GM19035 (cell line): Measurements from ENCODE around the gene CHFR.
"Not testable (repeated sequence)": the region's sequence is repeated elsewhere in the genome, so short reads cannot be mapped to it uniquely, and the experiment has no call there.

ENCODE experiments used
- ATAC-seq: cut with Tn5 transposase; IDR thresholded peaks from one replicate; pipeline ENCODE4 v1.9.1; 2021; ENCODE audit not compliant: unreplicated experiment

CHFR gene

GRCh38 chr12:132887513-132888351 is at the start of gene CHFR:
CHFR (minus strand) TSS chr12:132887605; CDS start chr12:132887328, 277 bp downstream.
- peak; percentile 98 for ATAC-seq

GRCh38 chr12:132936921-132937320 is 49.5 kb upstream of the CHFR start:
- not testable (repeated sequence) for ATAC-seq

- ATAC-seq: no peak
Observed at GRCh38 chr12:132936163-132936562, 48.8 kb upstream of the CHFR start.

GRCh38 chr12:132926415-132926833 is 39.0 kb upstream of the CHFR start:
- ATAC-seq: no peak

GRCh38 chr12:132925597-132926414 is 38.4 kb upstream of the CHFR start:
- no peak for ATAC-seq

- no peak for ATAC-seq
Observed at GRCh38 chr12:132924356-132924755, 37.0 kb upstream of the CHFR start.

GRCh38 chr12:132923356-132923909 is 36.0 kb upstream of the CHFR start:
- ATAC-seq: no peak

- no peak for ATAC-seq
Observed at GRCh38 chr12:132922676-132923075, 35.3 kb upstream of the CHFR start.

- ATAC-seq: no peak
Observed at GRCh38 chr12:132921685-132922084, 34.3 kb upstream of the CHFR start.

- ATAC-seq: no peak
Observed at GRCh38 chr12:132918680-132919079, 31.3 kb upstream of the CHFR start.

- ATAC-seq: peak; percentile 17
Observed at GRCh38 chr12:132909030-132909368, 21.6 kb upstream of the CHFR start.

- peak; percentile 95 for ATAC-seq
Observed at GRCh38 chr12:132908145-132909029, 21.0 kb upstream of the CHFR start.

- ATAC-seq: not testable (repeated sequence)
Observed at GRCh38 chr12:132907789-132908144, 20.4 kb upstream of the CHFR start.

GRCh38 chr12:132907216-132907615 is 19.8 kb upstream of the CHFR start:
- no peak for ATAC-seq

- no peak for ATAC-seq
Observed at GRCh38 chr12:132904718-132905328, 17.4 kb upstream of the CHFR start.

GRCh38 chr12:132899033-132899432 is 11.6 kb upstream of the CHFR start:
- ATAC-seq: no peak

- ATAC-seq: no peak
Observed at GRCh38 chr12:132888852-132889251, 1.4 kb upstream of the CHFR start.

- ATAC-seq: peak; percentile 20
Observed at GRCh38 chr12:132886529-132887477, 602 bp downstream of the CHFR start.

- no peak for ATAC-seq
Observed at GRCh38 chr12:132881818-132882217, 5.6 kb downstream of the CHFR start.
